H7 (cell line): ENCODE data around the gene GNAI2. TPM values are rescaled to one million over a fixed set of nuclear protein-coding genes. Genes with fewer than 3 reads are reported as not detected.
A peak's percentile ranks its signal among the peaks of the same experiment; 100 is the strongest.

Experiments
- DNase-seq: peaks from one replicate; pipeline ENCODE4 v3.0.0; 2012
- H3K27me3 ChIP-seq: 2 replicates; pipeline ENCODE4 v1.6.0; 2011; ENCODE audit warnings: mild to moderate bottlenecking, low read length; ENCODE audit not compliant: control insufficient read depth, insufficient read depth
- H3K36me3 ChIP-seq: replicated peaks from 2 replicates; pipeline ENCODE4 v1.5.1; 2011; ENCODE audit warnings: low read length; ENCODE audit not compliant: control insufficient read depth, insufficient read depth
- H3K4me3 ChIP-seq: 2 replicates; pipeline ENCODE4 v1.5.1; 2011; ENCODE audit warnings: low read depth, mild to moderate bottlenecking, control low read depth, low read length, moderate library complexity; ENCODE audit not compliant: insufficient read depth
- total RNA-seq: library from RNA; depleted of rRNA; stranded (reverse); fragments of >200 nt; shearing (Covaris generic); gene quantifications from 2 replicates; pipeline ENCODE4 v1.2.3, GENCODE V29; 2014

GNAI2 gene
- total RNA-seq, 1 experiment from 2014 or later, result 246 TPM

GRCh38 chr3:50211930-50212329 is 24.1 kb upstream of the GNAI2 start:
- no peaks in the 10 kb centered on the region for H3K27me3 ChIP-seq
- DNase-seq, result no peak
- no peaks in the 10 kb centered on the region for H3K36me3 ChIP-seq
- no peak overlapping the region for H3K4me3 ChIP-seq

GRCh38 chr3:50212502-50212901 is 23.5 kb upstream of the GNAI2 start:
- Histone ChIP-seq H3K4me3 (no peak overlapping the region), H3K27me3 (no peaks in the 10 kb centered on the region), H3K36me3 (no peaks in the 10 kb centered on the region)
- peak; percentile 84 for DNase-seq

GRCh38 chr3:50212971-50213370 is 23.0 kb upstream of the GNAI2 start:
- Histone ChIP-seq H3K27me3 (no peaks in the 10 kb centered on the region), H3K36me3 (no peaks in the 10 kb centered on the region), H3K4me3 (no peak overlapping the region)
- no peak for DNase-seq

- Histone ChIP-seq H3K27me3 (no peaks in the 10 kb centered on the region), H3K36me3 (no peaks in the 10 kb centered on the region), H3K4me3 (no peak overlapping the region)
- DNase-seq, result no peak
Measured at GRCh38 chr3:50213373-50213772, 22.6 kb upstream of the GNAI2 start.

GRCh38 chr3:50214824-50215223 is 21.2 kb upstream of the GNAI2 start:
- Histone ChIP-seq H3K27me3 (no peaks in the 10 kb centered on the region), H3K4me3 (no peak overlapping the region), H3K36me3 (no peaks in the 10 kb centered on the region)
- no peak for DNase-seq

GRCh38 chr3:50215529-50215928 is 20.5 kb upstream of the GNAI2 start:
- no peaks in the 10 kb centered on the region for H3K36me3 ChIP-seq
- H3K27me3 ChIP-seq, result no peaks in the 10 kb centered on the region
- no peak for DNase-seq
- no peak overlapping the region for H3K4me3 ChIP-seq

GRCh38 chr3:50217681-50218080 is 18.3 kb upstream of the GNAI2 start:
- H3K36me3 ChIP-seq, result no peaks in the 10 kb centered on the region
- H3K27me3 ChIP-seq, result no peaks in the 10 kb centered on the region
- no peak for DNase-seq
- H3K4me3 ChIP-seq, result no peak overlapping the region

- Histone ChIP-seq H3K36me3 (no peaks in the 10 kb centered on the region), H3K27me3 (no peaks in the 10 kb centered on the region), H3K4me3 (no peak overlapping the region)
- DNase-seq, result no peak
Measured at GRCh38 chr3:50218448-50218847, 17.6 kb upstream of the GNAI2 start.

- DNase-seq, result no peak
- Histone ChIP-seq H3K27me3 (no peaks in the 10 kb centered on the region), H3K36me3 (no peaks in the 10 kb centered on the region), H3K4me3 (no peak overlapping the region)
Measured at GRCh38 chr3:50219285-50219684, 16.7 kb upstream of the GNAI2 start.

- Histone ChIP-seq H3K4me3 (no peak overlapping the region), H3K27me3 (no peaks in the 10 kb centered on the region), H3K36me3 (no peaks in the 10 kb centered on the region)
- no peak for DNase-seq
Measured at GRCh38 chr3:50220109-50220508, 15.9 kb upstream of the GNAI2 start.

- no peak for DNase-seq
- Histone ChIP-seq H3K27me3 (no peaks in the 10 kb centered on the region), H3K4me3 (no peak overlapping the region), H3K36me3 (no peaks in the 10 kb centered on the region)
Measured at GRCh38 chr3:50221051-50221410, 15.0 kb upstream of the GNAI2 start.

- no peaks in the 10 kb centered on the region; the same call in 1 of the 2 replicates for H3K27me3 ChIP-seq
- H3K36me3 ChIP-seq, result no peaks in the 10 kb centered on the region
- DNase-seq, result peak; percentile 93
- no peak overlapping the region for H3K4me3 ChIP-seq
Measured at GRCh38 chr3:50221411-50222168, 14.4 kb upstream of the GNAI2 start.

- Histone ChIP-seq H3K36me3 (no peaks in the 10 kb centered on the region), H3K4me3 (no peak overlapping the region), H3K27me3 (peaks cover 5% of the 10 kb centered on the region)
- no peak for DNase-seq
Measured at GRCh38 chr3:50222169-50222528, 13.9 kb upstream of the GNAI2 start.

GRCh38 chr3:50224639-50225038 is 11.4 kb upstream of the GNAI2 start:
- no peak for DNase-seq
- H3K27me3 ChIP-seq, result peaks cover 5% of the 10 kb centered on the region
- H3K4me3 ChIP-seq, result no peak overlapping the region
- H3K36me3 ChIP-seq, result no peaks in the 10 kb centered on the region

- Histone ChIP-seq H3K36me3 (no peaks in the 10 kb centered on the region), H3K27me3 (peaks cover 5% of the 10 kb centered on the region), H3K4me3 (peak overlapping the region; percentile 50)
- no peak for DNase-seq
Measured at GRCh38 chr3:50226888-50227389, 9.1 kb upstream of the GNAI2 start.
